Endothelial cell of umbilical vein (primary cell): ENCODE measurements around the gene ZFX. TPM values are rescaled to one million over a fixed set of nuclear protein-coding genes. Genes with fewer than 3 reads are reported as not detected.

Experiments
- BruUV-seq: library from RNA; stranded (reverse); fragments of 400-500 nt; replicated peaks from 2 replicates; lab custom pipeline; 2021; lab: Mats Ljungman, UMichigan
- CTCF ChIA-PET: fragments of 300-600, 350-600 bp; sonication (Branson Sonifier 250); formaldehyde crosslinking; loops from one replicate; lab custom pipeline; 2021; ENCODE audit warnings: antibody characterized with exemption, inconsistent platforms; lab: Charles Lee
- POLR2A ChIA-PET: fragments of 300-600, 350-600 bp; sonication (Branson Sonifier 250); formaldehyde crosslinking; loops from one replicate; lab custom pipeline; 2021; ENCODE audit warnings: antibody characterized with exemption, inconsistent platforms; lab: Charles Lee
- DNase-seq: peaks from one replicate; pipeline ENCODE4 v3.0.0-alpha.2; 2011; ENCODE audit warnings: low read depth, low spot score
- FAIRE-seq: peaks from 2 replicates; lab custom pipeline; 2011; peaks lifted over from hg19 to GRCh38; lab: Jason Lieb, UNC
- H2AFZ ChIP-seq: 2 replicates; pipeline ENCODE4 v1.6.0; 2012; ENCODE audit warnings: low read depth, low read length, control low read depth, inconsistent platforms
- H3K27ac ChIP-seq: 2 replicates; pipeline ENCODE4 v1.5.1; 2011; ENCODE audit warnings: low read depth, mild to moderate bottlenecking, control low read depth, low read length, moderate library complexity; ENCODE audit not compliant: insufficient read depth
- H3K27me3 ChIP-seq, 2 experiments: 2 replicates each; pipeline versions ENCODE4 v1.6.0 to v1.6.1; 2011; ENCODE audit warnings: low read length in 2 of 2, mixed read lengths in 1 of 2; ENCODE audit not compliant: control insufficient read depth in 2 of 2, insufficient read depth in 2 of 2
- H3K36me3 ChIP-seq, 2 experiments: 2 replicates in 1 of 2; 3 replicates in 1 of 2; pipeline ENCODE4 v1.5.1; 2011; ENCODE audit warnings: low read length in 2 of 2, mild to moderate bottlenecking in 1 of 2, moderate library complexity in 1 of 2; ENCODE audit not compliant: control insufficient read depth in 2 of 2, insufficient read depth in 2 of 2; ENCODE audit errors: extremely low read depth in 1 of 2
- H3K4me1 ChIP-seq: 3 replicates; pipeline ENCODE4 v1.5.1; 2011; ENCODE audit warnings: mild to moderate bottlenecking, low read length; ENCODE audit not compliant: control insufficient read depth, insufficient read depth; ENCODE audit errors: extremely low read depth
- H3K4me2 ChIP-seq: 2 replicates; pipeline ENCODE4 v1.6.1; 2011; ENCODE audit warnings: low read length, control low read depth, mixed read lengths; ENCODE audit not compliant: insufficient read depth
- H3K4me3 ChIP-seq, 3 experiments: fragments of 200-600 bp in 1 of 3; sonication (generic), shearing (Covaris generic) in 1 of 3; replicated peaks in 1 of 3; 2 replicates each; pipeline ENCODE4 v1.5.1; 2011 to 2016; ENCODE audit warnings: control low read depth in 3 of 3, low read length in 3 of 3, mild to moderate bottlenecking in 2 of 3, inconsistent platforms in 1 of 3, low read depth in 1 of 3, moderate library complexity in 1 of 3; ENCODE audit not compliant: insufficient read depth in 1 of 3
- H3K79me2 ChIP-seq: 2 replicates; pipeline ENCODE4 v1.6.0; 2012; ENCODE audit warnings: low read length, inconsistent platforms; ENCODE audit not compliant: control insufficient read depth, insufficient read depth
- H3K9ac ChIP-seq: replicated peaks from 2 replicates; pipeline ENCODE3; 2011; ENCODE audit warnings: low read length, control low read depth; ENCODE audit not compliant: insufficient read depth; ENCODE audit errors: extremely low read depth
- H3K9me1 ChIP-seq: replicated peaks from 3 replicates; pipeline ENCODE4 v1.6.0; 2011; ENCODE audit warnings: mild to moderate bottlenecking, low read length; ENCODE audit not compliant: control insufficient read depth, insufficient read depth; ENCODE audit errors: extremely low read depth
- H3K9me3 ChIP-seq: replicated peaks from 2 replicates; pipeline ENCODE4 v1.5.1; 2012; ENCODE audit warnings: low read length, inconsistent platforms; ENCODE audit not compliant: control insufficient read depth, insufficient read depth
- H4K20me1 ChIP-seq: replicated peaks from 2 replicates; pipeline ENCODE3; 2011; ENCODE audit warnings: mild to moderate bottlenecking, low read length; ENCODE audit not compliant: control insufficient read depth, insufficient read depth; ENCODE audit errors: extremely low read depth
- EZH2 ChIP-seq: IDR thresholded peaks from 2 replicates; pipeline ENCODE4 v1.6.1; 2012; ENCODE audit warnings: borderline replicate concordance, low read depth, mild to moderate bottlenecking, moderate library complexity, low read length, inconsistent platforms; ENCODE audit not compliant: severe bottlenecking
- GATA2 ChIP-seq: IDR thresholded peaks from 2 replicates; pipeline ENCODE4 v1.7.0; 2011; ENCODE audit warnings: low read depth, mild to moderate bottlenecking, moderate library complexity, mixed read lengths, low read length; ENCODE audit not compliant: insufficient read length, insufficient read depth
- JUN ChIP-seq: IDR thresholded peaks from 2 replicates; pipeline ENCODE4 v1.6.1; 2011; ENCODE audit warnings: borderline replicate concordance, low read depth; ENCODE audit not compliant: insufficient read length, insufficient read depth
- MAX ChIP-seq: IDR thresholded peaks from 2 replicates; pipeline ENCODE4 v1.6.1; 2011; ENCODE audit not compliant: insufficient read depth, insufficient read length
- MYC ChIP-seq: IDR thresholded peaks from one replicate; pipeline ENCODE4 v1.6.1; 2011; ENCODE audit warnings: mild to moderate bottlenecking, low read depth, low read length
- POLR2A ChIP-seq: IDR thresholded peaks from 2 replicates; pipeline ENCODE4 v1.6.1; 2012; ENCODE audit warnings: low read depth, mild to moderate bottlenecking, control low read depth, low read length
- dilution Hi-C: fragments of 300-500 bp; cut with MboI; formaldehyde crosslinking; loops from one replicate; pipeline ENCODE4 v1.15.0; 2019; ENCODE audit warnings: low sequenced_read_pairs; ENCODE audit not compliant: extremely low pct_ligation_motif_present
- intact Hi-C: fragments of 100-400 bp; cut with micrococcal nuclease; formaldehyde crosslinking; loops from one replicate; pipeline ENCODE4 v1.10.0; 2022
- polyA plus RNA-seq, 4 experiments: library from polyadenylated mRNA; depleted of rRNA in 3 of 4; stranded (reverse) in 3 of 4; unstranded in 1 of 4; fragments of >200 nt; gene quantifications; 2 replicates each; pipeline versions ENCODE4 v1.2.1 to v1.2.3, GENCODE V29; 2011 to 2012; ENCODE audit warnings: missing spikeins in 1 of 4
- total RNA-seq: library from RNA; stranded (reverse); gene quantifications from 2 replicates; pipeline ENCODE4 v1.2.3, GENCODE V29; 2021
- TF ChIP-seq, protein P1 (sequence below), 2 donors: IDR thresholded peaks; 1 replicate in 1 of 2; 2 replicates in 1 of 2; pipeline ENCODE4 v1.5.1; 2011; ENCODE audit warnings: low read length in 2 of 2, mild to moderate bottlenecking in 2 of 2, moderate library complexity in 2 of 2, control low read depth in 1 of 2, inconsistent platforms in 1 of 2, low read depth in 1 of 2; ENCODE audit not compliant: insufficient read depth in 1 of 2; ENCODE audit errors: extremely low read depth in 1 of 2

Gene ZFX
- total and polyA plus RNA-seq, 2 donors (not counting 3 experiments of a cell fraction or from before 2014, with no cell fraction given): 11.4 to 34.1 TPM

GRCh38 chrX:24241822-24242648 is 92.5 kb downstream of the ZFX start:
- Histone ChIP-seq H3K4me2 (no peak overlapping the region), H3K4me1 (no peaks in the 10 kb centered on the region), H3K9me1 (no peaks in the 10 kb centered on the region), H3K36me3 (no peaks in the 10 kb centered on the region), H2AFZ (no peak overlapping the region), H3K27me3 (peaks cover 0 to 6% of the 10 kb centered on the region in 2 experiments), H3K9me3 (no peaks in the 10 kb centered on the region), H3K79me2 (no peaks in the 10 kb centered on the region), H3K27ac (no peak overlapping the region), H3K4me3 (no peak overlapping the region), H4K20me1 (no peaks in the 10 kb centered on the region), H3K9ac (no peak overlapping the region)
- ChIA-PET POLR2A (interaction anchor here (0.7 kb wide), 1 partner anchor 452 kb away, joined by 7 read pairs; no protein-coding TSS in a partner anchor), CTCF (interaction anchor here (0.6 to 1.6 kb wide), 3 partner anchors 8 to 334 kb away, joined by 3 to 18 read pairs (median 4); no protein-coding TSS in a partner anchor)
- peak; percentile 66 for FAIRE-seq
- dilution Hi-C loops: no loop called here
- BruUV-seq: no TSS peak
- peak; percentile 38 for DNase-seq
- intact Hi-C loops: loop anchor here (1.0 to 5.0 kb wide), 3 partner anchors 160 to 550 kb away; partner anchors contain the start of gene CXorf58
- no peak for TF ChIP-seq MAX
- TF ChIP-seq, protein P1, sequence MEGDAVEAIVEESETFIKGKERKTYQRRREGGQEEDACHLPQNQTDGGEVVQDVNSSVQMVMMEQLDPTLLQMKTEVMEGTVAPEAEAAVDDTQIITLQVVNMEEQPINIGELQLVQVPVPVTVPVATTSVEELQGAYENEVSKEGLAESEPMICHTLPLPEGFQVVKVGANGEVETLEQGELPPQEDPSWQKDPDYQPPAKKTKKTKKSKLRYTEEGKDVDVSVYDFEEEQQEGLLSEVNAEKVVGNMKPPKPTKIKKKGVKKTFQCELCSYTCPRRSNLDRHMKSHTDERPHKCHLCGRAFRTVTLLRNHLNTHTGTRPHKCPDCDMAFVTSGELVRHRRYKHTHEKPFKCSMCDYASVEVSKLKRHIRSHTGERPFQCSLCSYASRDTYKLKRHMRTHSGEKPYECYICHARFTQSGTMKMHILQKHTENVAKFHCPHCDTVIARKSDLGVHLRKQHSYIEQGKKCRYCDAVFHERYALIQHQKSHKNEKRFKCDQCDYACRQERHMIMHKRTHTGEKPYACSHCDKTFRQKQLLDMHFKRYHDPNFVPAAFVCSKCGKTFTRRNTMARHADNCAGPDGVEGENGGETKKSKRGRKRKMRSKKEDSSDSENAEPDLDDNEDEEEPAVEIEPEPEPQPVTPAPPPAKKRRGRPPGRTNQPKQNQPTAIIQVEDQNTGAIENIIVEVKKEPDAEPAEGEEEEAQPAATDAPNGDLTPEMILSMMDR (IDR thresholded peaks at IDR 0.05; ENCODE audit: extremely low read depth in 1 of 2, insufficient read depth in 1 of 2, low read depth in 1 of 2, low read length in 2 of 2): peak in 1 of 2 donors; percentile 4
- TF ChIP-seq GATA2: no peak
- no peak for TF ChIP-seq EZH2
- TF ChIP-seq POLR2A: no peak
- no peak for TF ChIP-seq MYC
- no peak for TF ChIP-seq JUN
